ENCODE measurements around the gene PDHB. TPM values are rescaled to one million over a fixed set of nuclear protein-coding genes. Genes with fewer than 3 reads are reported as not detected.

PDHB gene
- total RNA-seq, 2 experiments from 2014 or later = 31.1 to 31.5 TPM

GRCh38 chr3:58411851-58412830, 21.5 kb downstream of the PDHB start:
- Mint-ChIP-seq H3K9me3 (no peaks in the 10 kb centered on the region), H3K27me3 (no peaks in the 10 kb centered on the region), H3K27ac (no peak overlapping the region), H3K4me3 (no peak overlapping the region), H3K4me1 (ENCODE audit: low read depth) (no peaks in the 10 kb centered on the region), H3K36me3 (ENCODE audit: low read depth) (peaks cover 37% of the 10 kb centered on the region)
- ChIA-PET CTCF (no interaction called here), POLR2A (no interaction called here)
- H3K27ac ChIP-seq (ENCODE audit: low read depth in 1 of 2, low read length in 2 of 2) = no peak overlapping the region
- no peak overlapping the region for H3K4me3 ChIP-seq (ENCODE audit: low read length)
- peaks cover 29% of the 10 kb centered on the region for H3K36me3 ChIP-seq (ENCODE audit: insufficient read depth, low read length)
- H3K4me1 ChIP-seq (ENCODE audit: insufficient read depth, low read length) = no peaks in the 10 kb centered on the region
- no peak for TF ChIP-seq CTCF (IDR thresholded peaks at IDR 0.05)
- intact Hi-C loops (cut with DNase I, micrococcal nuclease) = loop anchor here in 1 of 2 experiments (5.0 kb wide), 2 partner anchors 175 to 225 kb away; partner anchors contain the start of gene ABHD6
- no peaks in the 10 kb centered on the region for H3K9me3 ChIP-seq (ENCODE audit: control insufficient read depth in 1 of 2, insufficient read depth in 1 of 2, low read length in 2 of 2)
- ATAC-seq (ENCODE audit: poor library complexity) (no peak), DNase-seq (no peak)
- no peaks in the 10 kb centered on the region for H3K27me3 ChIP-seq (ENCODE audit: control insufficient read depth in 1 of 2, insufficient read depth in 2 of 2, low read length in 2 of 2)

- H3K4me1 Mint-ChIP-seq (ENCODE audit: low read depth) = no peaks in the 10 kb centered on the region
- H3K4me3 ChIP-seq (ENCODE audit: low read length) = no peak overlapping the region
- intact Hi-C loops (cut with DNase I, micrococcal nuclease) = loop anchor here in 1 of 2 experiments (5.0 kb wide), 2 partner anchors 174 to 224 kb away; partner anchors contain the start of gene ABHD6
- POLR2A ChIA-PET = no interaction called here
- no peaks in the 10 kb centered on the region for H3K4me1 ChIP-seq (ENCODE audit: insufficient read depth, low read length)
- no peak overlapping the region for H3K27ac ChIP-seq (ENCODE audit: low read depth in 1 of 2, low read length in 2 of 2)
- no peaks in the 10 kb centered on the region for H3K9me3 ChIP-seq (ENCODE audit: control insufficient read depth in 1 of 2, insufficient read depth in 1 of 2, low read length in 2 of 2)
- no peaks in the 10 kb centered on the region for H3K27me3 ChIP-seq (ENCODE audit: control insufficient read depth in 1 of 2, insufficient read depth in 2 of 2, low read length in 2 of 2)
- no peaks in the 10 kb centered on the region for H3K9me3 Mint-ChIP-seq
- H3K36me3 ChIP-seq (ENCODE audit: insufficient read depth, low read length) = peaks cover 32% of the 10 kb centered on the region
- H3K4me3 Mint-ChIP-seq = no peak overlapping the region
- TF ChIP-seq CTCF (IDR thresholded peaks at IDR 0.05) = no peak
- H3K27me3 Mint-ChIP-seq = no peaks in the 10 kb centered on the region
- no peak overlapping the region for H3K27ac Mint-ChIP-seq
- peaks cover 45% of the 10 kb centered on the region for H3K36me3 Mint-ChIP-seq (ENCODE audit: low read depth)
- ATAC-seq (ENCODE audit: poor library complexity) = no peak
- no peak for DNase-seq
- CTCF ChIA-PET = no interaction called here
Observed at GRCh38 chr3:58411036-58411435, 22.6 kb downstream of the PDHB start.

- H3K27me3 ChIP-seq (ENCODE audit: control insufficient read depth in 1 of 2, insufficient read depth in 2 of 2, low read length in 2 of 2) = no peaks in the 10 kb centered on the region
- peaks cover 49% of the 10 kb centered on the region for H3K36me3 Mint-ChIP-seq (ENCODE audit: low read depth)
- H3K9me3 Mint-ChIP-seq = no peaks in the 10 kb centered on the region
- TF ChIP-seq CTCF (IDR thresholded peaks at IDR 0.05) = no peak
- CTCF ChIA-PET = interaction anchor here (1.5 kb wide), 1 partner anchor 82 kb away, joined by 3 read pairs; the partner anchor contains the start of gene KCTD6
- no peaks in the 10 kb centered on the region for H3K9me3 ChIP-seq (ENCODE audit: control insufficient read depth in 1 of 2, insufficient read depth in 1 of 2, low read length in 2 of 2)
- H3K27ac Mint-ChIP-seq = no peak overlapping the region
- H3K4me1 ChIP-seq (ENCODE audit: insufficient read depth, low read length) = no peaks in the 10 kb centered on the region
- no peak for ATAC-seq (ENCODE audit: poor library complexity)
- no peak for DNase-seq
- POLR2A ChIA-PET = no interaction called here
- no peak overlapping the region for H3K27ac ChIP-seq (ENCODE audit: low read depth in 1 of 2, low read length in 2 of 2)
- H3K4me3 Mint-ChIP-seq = no peak overlapping the region
- H3K36me3 ChIP-seq (ENCODE audit: insufficient read depth, low read length) = peaks cover 32% of the 10 kb centered on the region
- H3K4me3 ChIP-seq (ENCODE audit: low read length) = no peak overlapping the region
- no peaks in the 10 kb centered on the region for H3K27me3 Mint-ChIP-seq
- intact Hi-C loops (cut with DNase I, micrococcal nuclease) = loop anchor here in 1 of 2 experiments (5.0 kb wide), 2 partner anchors 172 to 222 kb away; partner anchors contain the start of gene ABHD6
- H3K4me1 Mint-ChIP-seq (ENCODE audit: low read depth) = no peaks in the 10 kb centered on the region
Observed at GRCh38 chr3:58409663-58410062, 24.0 kb downstream of the PDHB start.
